ENCODE data around the gene DDX23.

Gene DDX23

DNA sequence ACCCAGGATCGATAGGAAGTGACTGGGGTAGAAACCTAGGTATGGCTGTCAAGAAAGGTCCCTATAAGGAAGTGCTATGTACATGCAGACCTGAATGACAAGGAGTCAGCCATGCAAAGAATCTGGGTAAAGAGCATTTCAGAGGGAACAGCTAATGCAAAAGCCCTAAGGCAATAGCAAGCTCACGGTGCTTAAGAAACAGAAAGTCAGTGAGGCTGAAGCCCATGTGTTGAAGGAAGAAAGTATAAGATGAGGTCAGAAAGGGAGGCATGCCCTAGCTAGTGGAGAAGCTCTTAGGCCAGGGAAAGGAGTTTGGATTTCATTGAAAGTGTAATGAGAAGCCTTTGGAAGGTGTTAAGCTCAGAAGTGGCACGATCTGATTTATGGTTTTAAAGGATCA, 57.1 kb downstream of the DDX23 start:
- no peak for DNase-seq

DNA sequence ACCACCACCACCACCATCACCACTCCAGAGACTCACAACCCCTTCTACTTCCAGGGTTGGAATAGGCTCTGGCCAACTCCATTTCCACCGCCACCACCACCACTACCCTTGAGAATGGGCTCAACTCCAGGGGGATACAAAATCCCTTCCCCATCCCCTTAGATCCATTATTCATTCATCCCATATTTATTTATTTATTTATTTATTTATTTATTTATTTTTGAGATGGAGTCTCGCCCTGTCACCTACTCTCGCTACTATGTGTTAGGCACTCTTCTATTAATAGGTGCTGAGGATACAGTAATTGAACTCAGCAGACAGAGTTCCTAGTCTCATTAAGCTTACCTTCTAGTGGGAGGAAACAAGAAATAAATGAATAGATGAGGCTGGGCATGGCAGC, 58.3 kb downstream of the DDX23 start:
- no peak for DNase-seq

DNA sequence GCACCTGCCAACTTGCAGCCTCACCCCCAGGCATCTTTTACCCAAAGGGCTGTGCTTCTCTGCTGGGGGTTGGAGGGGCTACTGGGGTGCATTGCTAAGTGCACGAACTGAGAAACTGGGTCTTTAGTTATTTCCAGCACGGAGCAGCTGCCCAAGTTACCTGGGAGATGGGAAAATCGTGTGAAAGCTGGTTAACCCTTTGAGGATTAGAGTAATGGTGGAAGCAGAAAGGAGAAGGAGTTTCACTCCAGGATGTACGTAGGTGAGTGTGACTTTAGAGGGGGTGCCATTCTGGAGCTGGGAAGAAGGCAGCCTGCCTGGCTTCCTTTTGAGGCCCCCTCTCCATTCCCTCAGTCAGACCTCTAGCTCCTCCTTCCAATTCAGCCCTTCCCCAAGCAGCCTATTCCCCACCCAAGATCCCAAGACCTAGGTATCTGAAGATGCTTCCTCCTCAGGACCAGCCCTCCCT, 62.1 kb downstream of the DDX23 start:
- DNase-seq, result no peak

- DNase-seq, result peak; percentile 21
Observed at GRCh38 chr12:48788854-48789775, 62.8 kb downstream of the DDX23 start, which contains the start of gene ADCY6. Gene ADCY6, minus strand, starts transcription at chr12:48789089. Its CDS starts 5,655 bp downstream, at chr12:48783434.

GRCh38 chr12:48788524-48788853, 63.5 kb downstream of the DDX23 start:
- DNase-seq, result no peak

- no peak for DNase-seq
Observed at GRCh38 chr12:48787791-48788523, 64.0 kb downstream of the DDX23 start.

- no peak for DNase-seq
Observed at GRCh38 chr12:48786591-48787544, 65.1 kb downstream of the DDX23 start.

GRCh38 chr12:48783432-48783831, 68.5 kb downstream of the DDX23 start:
- no peak for DNase-seq

GRCh38 chr12:48782457-48783395, 69.2 kb downstream of the DDX23 start:
- no peak for DNase-seq

DNA sequence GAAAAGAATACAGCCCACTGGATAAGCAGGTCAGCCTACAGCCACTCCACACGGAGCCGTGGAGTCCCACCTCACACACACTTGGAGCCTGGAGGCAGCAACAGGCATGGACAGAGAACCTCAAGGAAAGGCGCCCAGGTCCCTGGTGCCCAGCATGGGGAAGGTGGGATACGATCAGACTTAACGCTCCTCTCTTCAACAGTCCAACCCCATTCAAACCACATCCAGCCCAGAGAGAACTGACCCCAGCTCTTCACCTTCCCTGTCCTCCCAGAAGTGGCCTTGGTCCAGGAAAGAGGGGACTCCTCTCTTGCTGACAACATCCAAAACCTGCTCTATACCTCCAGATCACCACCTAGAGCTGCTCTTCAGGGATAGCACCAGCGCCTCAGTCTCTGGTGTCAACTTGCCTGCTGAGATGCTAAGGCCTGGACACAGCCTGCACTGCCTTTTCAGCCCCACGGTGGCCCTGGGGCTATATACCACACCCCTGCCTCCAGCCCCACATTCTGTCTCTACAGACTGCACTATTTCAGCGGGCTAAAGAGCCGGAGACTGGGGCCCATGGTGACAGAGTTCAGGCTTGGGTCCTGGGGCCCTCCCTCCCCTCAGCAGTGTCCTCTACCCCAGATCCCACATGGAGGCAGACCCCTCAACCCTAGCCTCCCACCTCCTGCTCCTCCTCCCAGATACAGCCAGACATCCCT, 70.1 kb downstream of the DDX23 start:
- DNase-seq, result no peak

DNA sequence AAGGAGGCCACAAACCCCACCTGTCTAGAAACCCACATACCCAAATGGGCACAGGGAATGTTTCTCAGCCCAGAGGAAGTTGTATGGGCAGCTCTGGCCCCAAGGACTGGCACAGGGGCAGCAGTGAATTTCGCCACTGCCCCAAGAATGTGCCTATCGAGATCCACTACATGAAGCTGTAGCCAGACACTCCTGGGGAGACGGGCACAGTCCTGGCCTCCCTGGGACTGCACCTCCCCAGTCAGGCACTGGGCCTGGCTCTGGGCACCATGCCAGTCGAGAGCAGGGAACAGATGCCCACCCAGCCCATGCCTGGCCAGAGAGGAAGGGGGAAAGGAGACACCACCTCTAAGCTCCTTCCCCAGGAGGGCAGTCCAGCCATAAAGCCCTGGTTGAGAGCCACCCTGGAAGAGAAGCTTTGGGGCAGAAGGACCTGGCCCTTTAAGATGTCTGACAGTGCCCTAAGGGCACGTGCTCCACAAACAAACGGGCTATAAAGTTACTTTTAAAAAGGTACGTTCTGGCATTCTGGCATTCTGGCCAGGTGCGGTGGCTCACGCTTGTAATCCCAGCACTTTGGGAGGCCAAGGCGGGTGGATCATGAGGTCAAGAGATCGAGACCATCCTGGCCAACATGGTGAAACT, 71.5 kb downstream of the DDX23 start:
- no peak for DNase-seq

- DNase-seq, result no peak
Observed at GRCh38 chr12:48779869-48780268, 72.1 kb downstream of the DDX23 start.
